Measurements from ENCODE around the gene LRRC3. TPM values are rescaled to one million over a fixed set of nuclear protein-coding genes. Genes with fewer than 3 reads are reported as not detected.

The LRRC3 gene
- total and polyA plus RNA-seq, 2 donors (not counting 3 experiments of a cell fraction or from before 2014, with no cell fraction given): 4.8 to 4.9 TPM

DNA sequence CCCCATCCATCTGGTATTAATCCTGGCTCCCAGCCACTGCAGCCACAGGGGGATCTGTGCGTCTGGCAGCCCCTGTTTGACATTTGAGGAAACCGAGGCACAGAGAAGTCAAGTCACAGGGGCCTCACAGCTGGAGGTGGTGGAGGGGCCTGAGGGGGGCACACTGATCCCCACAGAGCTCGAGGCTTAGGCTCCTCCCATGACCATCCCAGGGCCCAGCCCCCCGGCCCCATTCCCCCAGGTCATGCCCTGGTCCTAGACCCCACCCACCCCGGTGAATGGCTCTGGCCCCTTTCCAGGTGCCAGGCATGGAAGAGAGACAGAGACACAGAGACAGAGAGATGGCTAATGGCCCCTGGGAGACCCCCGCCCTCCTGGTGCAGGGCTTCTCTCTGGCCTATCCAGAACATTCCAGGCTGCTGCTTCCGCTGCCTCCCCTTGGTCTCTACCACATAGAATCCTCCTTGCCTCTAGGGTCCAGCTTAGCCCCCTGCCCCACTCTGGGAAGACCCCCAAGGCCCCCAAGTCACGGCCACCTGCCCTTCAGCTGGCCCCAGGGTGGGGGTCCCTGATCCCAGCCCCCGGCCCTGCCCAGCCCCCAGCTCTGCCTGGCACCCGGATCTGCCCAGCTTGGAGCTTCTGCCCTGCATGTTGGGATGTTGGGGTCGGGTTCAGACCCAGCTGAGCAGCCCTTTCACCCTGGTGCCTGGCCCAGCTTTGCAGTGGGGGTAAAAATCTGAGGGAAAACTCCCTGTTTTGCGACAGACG is 29.2 kb upstream of the LRRC3 start:
- H3K27ac ChIP-seq (ENCODE audit: insufficient read depth, low read depth, low read length): no peak overlapping the region
- dilution Hi-C loops (cut with MboI; ENCODE audit: extremely low pct_ligation_motif_present, low sequenced_read_pairs) (no loop called here), intact Hi-C loops (cut with micrococcal nuclease) (no loop called here)
- no peaks in the 10 kb centered on the region for H3K36me3 ChIP-seq (ENCODE audit: control insufficient read depth in 2 of 2, extremely low read depth in 1 of 2, insufficient read depth in 2 of 2, low read length in 2 of 2)
- TF ChIP-seq, protein P1, sequence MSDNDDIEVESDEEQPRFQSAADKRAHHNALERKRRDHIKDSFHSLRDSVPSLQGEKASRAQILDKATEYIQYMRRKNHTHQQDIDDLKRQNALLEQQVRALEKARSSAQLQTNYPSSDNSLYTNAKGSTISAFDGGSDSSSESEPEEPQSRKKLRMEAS (IDR thresholded peaks at IDR 0.05; ENCODE audit: insufficient read depth, insufficient read length): no peak
- TF ChIP-seq POLR2A (IDR thresholded peaks at IDR 0.05; ENCODE audit: low read depth, low read length): no peak
- TF ChIP-seq FOS (IDR thresholded peaks at IDR 0.05; ENCODE audit: borderline replicate concordance, insufficient read depth, low read length): no peak
- TF ChIP-seq, protein P2, sequence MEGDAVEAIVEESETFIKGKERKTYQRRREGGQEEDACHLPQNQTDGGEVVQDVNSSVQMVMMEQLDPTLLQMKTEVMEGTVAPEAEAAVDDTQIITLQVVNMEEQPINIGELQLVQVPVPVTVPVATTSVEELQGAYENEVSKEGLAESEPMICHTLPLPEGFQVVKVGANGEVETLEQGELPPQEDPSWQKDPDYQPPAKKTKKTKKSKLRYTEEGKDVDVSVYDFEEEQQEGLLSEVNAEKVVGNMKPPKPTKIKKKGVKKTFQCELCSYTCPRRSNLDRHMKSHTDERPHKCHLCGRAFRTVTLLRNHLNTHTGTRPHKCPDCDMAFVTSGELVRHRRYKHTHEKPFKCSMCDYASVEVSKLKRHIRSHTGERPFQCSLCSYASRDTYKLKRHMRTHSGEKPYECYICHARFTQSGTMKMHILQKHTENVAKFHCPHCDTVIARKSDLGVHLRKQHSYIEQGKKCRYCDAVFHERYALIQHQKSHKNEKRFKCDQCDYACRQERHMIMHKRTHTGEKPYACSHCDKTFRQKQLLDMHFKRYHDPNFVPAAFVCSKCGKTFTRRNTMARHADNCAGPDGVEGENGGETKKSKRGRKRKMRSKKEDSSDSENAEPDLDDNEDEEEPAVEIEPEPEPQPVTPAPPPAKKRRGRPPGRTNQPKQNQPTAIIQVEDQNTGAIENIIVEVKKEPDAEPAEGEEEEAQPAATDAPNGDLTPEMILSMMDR (IDR thresholded peaks at IDR 0.05; ENCODE audit: extremely low read depth in 1 of 2, insufficient read depth in 1 of 2, low read depth in 1 of 2, low read length in 2 of 2): no peak
- TF ChIP-seq JUN (IDR thresholded peaks at IDR 0.05; ENCODE audit: borderline replicate concordance, insufficient read depth, insufficient read length, low read depth): no peak
- no peak for TF ChIP-seq MYC (IDR thresholded peaks at IDR 0.05; ENCODE audit: low read depth, low read length)
- TF ChIP-seq POLR2AphosphoS5 (IDR thresholded peaks at IDR 0.05; ENCODE audit: insufficient read depth, low read depth, low read length): no peak
- no peak for TF ChIP-seq GATA2 (IDR thresholded peaks at IDR 0.05; ENCODE audit: insufficient read depth, insufficient read length, low read depth, low read length)
- no peak for TF ChIP-seq EZH2 (IDR thresholded peaks at IDR 0.05; ENCODE audit: borderline replicate concordance, low read depth, low read length, severe bottlenecking)
- H3K9ac ChIP-seq (replicated peaks; ENCODE audit: extremely low read depth, insufficient read depth, low read length): no peak overlapping the region
- no peak for DNase-seq (ENCODE audit: low read depth, low spot score)
- ChIA-PET POLR2A (no interaction called here), CTCF (no interaction called here)
- H3K4me2 ChIP-seq (ENCODE audit: insufficient read depth, low read length): no peak overlapping the region
- no peak for FAIRE-seq
- H4K20me1 ChIP-seq (replicated peaks; ENCODE audit: control insufficient read depth, extremely low read depth, insufficient read depth, low read length): no peaks in the 10 kb centered on the region
- H3K4me1 ChIP-seq (ENCODE audit: control insufficient read depth, extremely low read depth, insufficient read depth, low read length): no peaks in the 10 kb centered on the region
- BruUV-seq (replicated peaks): no TSS peak
- no peaks in the 10 kb centered on the region for H3K27me3 ChIP-seq (ENCODE audit: control insufficient read depth in 2 of 2, insufficient read depth in 2 of 2, low read length in 2 of 2)
- no peaks in the 10 kb centered on the region for H3K79me2 ChIP-seq (ENCODE audit: control insufficient read depth, insufficient read depth, low read length)
- no peak overlapping the region for H3K4me3 ChIP-seq (replicated peaks in 1 of 3; ENCODE audit: insufficient read depth in 1 of 3, low read depth in 1 of 3, low read length in 3 of 3)
- no peaks in the 10 kb centered on the region for H3K9me3 ChIP-seq (replicated peaks; ENCODE audit: control insufficient read depth, insufficient read depth, low read length)
- no peak overlapping the region for H2AFZ ChIP-seq (ENCODE audit: low read depth, low read length)
- H3K9me1 ChIP-seq (replicated peaks; ENCODE audit: control insufficient read depth, extremely low read depth, insufficient read depth, low read length): no peaks in the 10 kb centered on the region

Data from endothelial cell of umbilical vein (primary cell).